ENCODE results near the gene GMDS. TPM values are rescaled to one million over a fixed set of nuclear protein-coding genes. Genes with fewer than 3 reads are reported as not detected.

GMDS gene
- total RNA-seq, 2 donors from 2014 or later = 25.4 to 29.5 TPM

DNA sequence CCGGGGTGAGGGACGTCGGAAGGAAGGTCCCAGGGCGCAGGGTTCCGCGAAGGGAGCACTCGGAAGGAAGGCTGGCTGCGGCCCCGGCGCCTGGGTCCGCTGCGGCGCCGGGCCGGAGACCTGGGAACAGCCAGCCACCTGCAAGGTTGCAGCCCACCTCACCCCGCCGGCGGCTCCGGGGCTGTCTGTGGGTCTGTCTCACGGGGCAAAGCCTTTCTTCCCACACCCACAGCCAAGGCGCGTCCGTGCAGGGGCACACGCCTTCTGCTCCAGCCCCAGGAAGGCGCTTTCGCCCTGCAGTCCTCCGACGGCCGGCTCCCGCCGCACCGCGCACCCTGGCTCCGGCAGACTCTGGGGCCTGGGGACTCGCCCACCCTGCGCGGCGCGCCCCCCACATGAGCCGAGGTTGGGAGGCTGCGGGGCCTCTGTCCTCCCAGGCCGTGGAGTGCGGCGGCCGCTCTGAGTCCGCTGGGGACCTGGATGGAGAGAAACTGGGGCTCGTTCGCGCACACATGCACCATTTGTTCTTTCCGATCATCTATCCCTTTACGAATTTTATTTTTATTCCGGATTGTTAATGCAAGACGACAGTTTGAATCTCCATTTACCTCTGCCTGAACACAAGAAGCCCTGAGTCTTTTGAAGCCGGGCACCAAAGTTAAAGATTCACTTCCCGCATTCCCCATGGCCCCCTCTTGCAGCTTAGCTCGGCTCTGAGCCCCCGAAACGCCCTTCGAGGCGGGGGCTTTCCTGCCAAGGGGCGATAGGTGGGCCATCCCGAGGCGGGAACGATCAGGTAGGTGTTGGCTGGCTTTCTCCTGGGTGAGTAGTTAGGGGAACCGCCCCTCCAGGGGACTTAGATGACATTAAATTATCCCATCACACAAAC lies 640.2 kb downstream of the GMDS start:
- peak overlapping the region; percentile 81 for H3K4me3 ChIP-seq (ENCODE audit: low read length)
- no peaks in the 10 kb centered on the region for H3K9me3 ChIP-seq (ENCODE audit: control insufficient read depth, low read length)
- Mint-ChIP-seq H3K27me3 (ENCODE audit: insufficient read depth) (peaks cover 70% of the 10 kb centered on the region), H3K9me3 (no peaks in the 10 kb centered on the region), H3K4me1 (peaks cover 45% of the 10 kb centered on the region), H3K4me3 (peak overlapping the region; percentile 73), H3K36me3 (ENCODE audit: low read depth) (no peaks in the 10 kb centered on the region), H3K27ac (no peak overlapping the region)
- peak; percentile 78 for DNase-seq
- peaks cover 11% of the 10 kb centered on the region for H3K4me1 ChIP-seq (ENCODE audit: control insufficient read depth, insufficient read depth, low read length)
- H3K27ac ChIP-seq (ENCODE audit: low read depth, low read length) = no peak overlapping the region
- WGBS, 2 experiments (ENCODE audit: insufficient coverage in 1 of 2, insufficient read length in 1 of 2) = 7 to 11% methylated on average over 43 to 65 of the region's 65 CpGs
- H3K27me3 ChIP-seq (ENCODE audit: control insufficient read depth, insufficient read depth, low read length, poor library complexity, severe bottlenecking) = peaks cover 69% of the 10 kb centered on the region
- TF ChIP-seq CTCF (conservative IDR thresholded peaks at IDR 0.05) = no peak
- H3K36me3 ChIP-seq (ENCODE audit: control insufficient read depth, insufficient read depth, low read length) = no peaks in the 10 kb centered on the region
- no peak overlapping the region for H3K9ac ChIP-seq (ENCODE audit: extremely low read depth, low read length, poor library complexity, severe bottlenecking)

GRCh38 chr6:1604158-1605003 lies 641.0 kb downstream of the GMDS start:
- no peak overlapping the region for H3K27ac ChIP-seq (ENCODE audit: low read depth, low read length)
- 2 to 4% methylated on average over 11 to 85 of the region's 85 CpGs for WGBS, 2 experiments (ENCODE audit: insufficient coverage in 1 of 2, insufficient read length in 1 of 2)
- Mint-ChIP-seq H3K36me3 (ENCODE audit: low read depth) (no peaks in the 10 kb centered on the region), H3K4me3 (peak overlapping the region; percentile 73), H3K27me3 (ENCODE audit: insufficient read depth) (peaks cover 74% of the 10 kb centered on the region), H3K9me3 (no peaks in the 10 kb centered on the region), H3K4me1 (peaks cover 53% of the 10 kb centered on the region), H3K27ac (no peak overlapping the region)
- H3K27me3 ChIP-seq (ENCODE audit: control insufficient read depth, insufficient read depth, low read length, poor library complexity, severe bottlenecking) = peaks cover 69% of the 10 kb centered on the region
- no peaks in the 10 kb centered on the region for H3K36me3 ChIP-seq (ENCODE audit: control insufficient read depth, insufficient read depth, low read length)
- no peak overlapping the region for H3K9ac ChIP-seq (ENCODE audit: extremely low read depth, low read length, poor library complexity, severe bottlenecking)
- peak; percentile 94 for DNase-seq
- peak; percentile 99 for TF ChIP-seq CTCF (conservative IDR thresholded peaks at IDR 0.05)
- peaks cover 19% of the 10 kb centered on the region for H3K4me1 ChIP-seq (ENCODE audit: control insufficient read depth, insufficient read depth, low read length)
- H3K4me3 ChIP-seq (ENCODE audit: low read length) = peak overlapping the region; percentile 81
- H3K9me3 ChIP-seq (ENCODE audit: control insufficient read depth, low read length) = no peaks in the 10 kb centered on the region

GRCh38 chr6:1603708-1604107 lies 641.7 kb downstream of the GMDS start:
- Mint-ChIP-seq H3K9me3 (no peaks in the 10 kb centered on the region), H3K36me3 (ENCODE audit: low read depth) (no peaks in the 10 kb centered on the region), H3K4me1 (peaks cover 56% of the 10 kb centered on the region), H3K27me3 (ENCODE audit: insufficient read depth) (peaks cover 69% of the 10 kb centered on the region), H3K27ac (no peak overlapping the region), H3K4me3 (peak overlapping the region; percentile 42)
- H3K27ac ChIP-seq (ENCODE audit: low read depth, low read length) = no peak overlapping the region
- H3K9ac ChIP-seq (ENCODE audit: extremely low read depth, low read length, poor library complexity, severe bottlenecking) = no peak overlapping the region
- H3K4me3 ChIP-seq (ENCODE audit: low read length) = no peak overlapping the region
- DNase-seq = peak; percentile 47
- TF ChIP-seq CTCF (conservative IDR thresholded peaks at IDR 0.05) = no peak
- H3K9me3 ChIP-seq (ENCODE audit: control insufficient read depth, low read length) = no peaks in the 10 kb centered on the region
- H3K4me1 ChIP-seq (ENCODE audit: control insufficient read depth, insufficient read depth, low read length) = peaks cover 26% of the 10 kb centered on the region
- 81 to 89% methylated on average over 13 to 15 of the region's 15 CpGs for WGBS, 2 experiments (ENCODE audit: insufficient coverage in 1 of 2, insufficient read length in 1 of 2)
- H3K36me3 ChIP-seq (ENCODE audit: control insufficient read depth, insufficient read depth, low read length) = no peaks in the 10 kb centered on the region
- peaks cover 68% of the 10 kb centered on the region for H3K27me3 ChIP-seq (ENCODE audit: control insufficient read depth, insufficient read depth, low read length, poor library complexity, severe bottlenecking)

All from endodermal cell (in vitro differentiated cells).